Epithelial cell of prostate (primary cell): ENCODE results near the gene DCAF11.
"Not testable (repeated sequence)": the region's sequence is repeated elsewhere in the genome, so short reads cannot be mapped to it uniquely, and the experiment has no call there.

Experiments
- DNase-seq: peaks from one replicate; pipeline ENCODE4 v3.0.0-alpha.2; 2011; ENCODE audit warnings: low read depth, low spot score
- H3K27ac ChIP-seq: fragments of 450-650 bp; 2 replicates; pipeline ENCODE4 v1.5.1; 2017; ENCODE audit warnings: mild to moderate bottlenecking

DCAF11 gene

GRCh38 chr14:24094841-24095270, 19.7 kb upstream of the DCAF11 start:
- DNase-seq, result no peak

DNA sequence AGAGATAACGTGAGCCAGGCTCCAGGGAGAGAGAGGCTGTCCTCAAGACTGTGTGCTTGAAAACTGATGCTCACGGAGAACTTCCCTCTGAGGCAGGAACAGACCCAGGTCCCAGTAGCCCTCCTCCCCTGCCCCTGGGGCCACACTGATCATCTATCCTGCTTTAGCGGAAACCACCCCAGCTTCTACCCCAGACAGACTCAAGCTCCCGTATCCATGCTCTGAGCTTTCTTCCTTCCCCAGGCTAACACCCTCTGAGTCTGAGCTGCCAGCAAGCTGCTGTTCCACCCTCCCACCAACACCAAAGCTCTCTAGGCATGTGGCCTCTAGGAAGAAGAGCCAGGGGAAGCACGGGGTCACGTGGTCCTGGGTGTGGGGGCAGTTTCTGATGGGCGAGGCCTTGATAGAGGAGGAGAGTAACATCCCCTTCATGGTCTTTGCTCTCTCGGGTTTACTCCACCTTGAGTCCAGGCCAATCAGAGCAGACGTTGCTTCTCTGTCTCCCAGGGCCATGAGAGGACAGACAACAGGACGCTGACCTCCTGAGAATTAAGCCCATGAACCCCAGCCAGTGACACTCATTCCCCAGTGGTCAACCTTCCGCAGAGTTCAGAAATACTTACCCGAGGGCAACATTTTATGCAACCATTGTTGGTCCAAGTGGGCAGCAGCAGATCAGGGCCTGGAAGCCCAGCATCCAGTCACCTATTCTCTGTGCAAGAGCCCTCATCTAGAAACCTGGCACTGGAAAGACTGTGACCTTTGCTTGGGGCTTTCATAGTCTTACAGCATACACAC, 19.1 kb upstream of the DCAF11 start:
- no peak for DNase-seq
- H3K27ac ChIP-seq, result peak overlapping the region; percentile 82

More at GRCh38 chr14:24094841-24095270, 19.7 kb upstream of the DCAF11 start:
- peak overlapping the region; percentile 82 for H3K27ac ChIP-seq

DNA sequence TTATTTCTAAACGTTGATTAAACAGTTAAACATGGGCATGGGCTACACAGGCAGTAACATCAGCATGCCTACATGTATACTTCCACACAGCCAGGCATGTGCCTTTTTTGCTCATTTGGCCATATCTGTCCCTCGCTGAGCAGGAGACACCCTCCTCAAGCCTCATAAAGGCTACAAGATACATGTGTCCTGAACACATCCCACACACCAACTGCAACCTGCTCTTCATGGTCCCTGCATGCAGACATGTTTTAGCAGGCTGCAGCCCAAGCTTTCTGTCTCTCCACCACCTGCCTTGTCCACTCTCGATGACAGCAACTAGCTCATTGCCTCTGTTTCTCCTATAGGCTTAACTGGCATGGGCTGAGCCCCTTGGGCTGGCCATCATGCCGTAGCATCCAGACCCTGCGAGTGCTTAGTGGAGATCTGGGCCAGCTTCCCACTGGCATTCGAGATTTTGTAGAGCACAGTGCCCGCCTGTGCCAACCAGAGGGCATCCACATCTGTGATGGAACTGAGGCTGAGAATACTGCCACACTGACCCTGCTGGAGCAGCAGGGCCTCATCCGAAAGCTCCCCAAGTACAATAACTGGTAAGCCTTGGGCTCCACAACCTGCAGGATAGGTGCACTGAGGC, 17.9 kb upstream of the DCAF11 start:
- no peak overlapping the region for H3K27ac ChIP-seq
- DNase-seq, result no peak

DNA sequence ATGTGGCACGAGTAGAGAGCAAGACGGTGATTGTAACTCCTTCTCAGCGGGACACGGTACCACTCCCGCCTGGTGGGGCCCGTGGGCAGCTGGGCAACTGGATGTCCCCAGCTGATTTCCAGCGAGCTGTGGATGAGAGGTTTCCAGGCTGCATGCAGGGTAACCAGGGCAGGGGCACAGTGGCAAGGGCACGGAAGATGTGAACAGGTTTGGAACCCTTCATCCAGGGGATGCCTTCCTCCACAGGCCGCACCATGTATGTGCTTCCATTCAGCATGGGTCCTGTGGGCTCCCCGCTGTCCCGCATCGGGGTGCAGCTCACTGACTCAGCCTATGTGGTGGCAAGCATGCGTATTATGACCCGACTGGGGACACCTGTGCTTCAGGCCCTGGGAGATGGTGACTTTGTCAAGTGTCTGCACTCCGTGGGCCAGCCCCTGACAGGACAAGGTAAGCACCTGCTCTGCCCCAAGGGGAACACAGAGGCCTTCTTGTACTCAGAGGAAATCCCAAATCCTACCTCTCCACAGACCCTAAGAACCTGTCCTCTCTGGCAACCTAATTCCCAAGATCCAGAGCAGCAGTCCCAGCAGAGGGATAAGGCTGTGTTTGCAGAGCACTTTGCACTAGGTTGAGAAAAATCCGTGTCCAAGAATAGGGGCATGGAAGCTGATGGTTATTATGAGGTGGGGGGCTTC, 16.2 kb upstream of the DCAF11 start:
- no peak overlapping the region for H3K27ac ChIP-seq
- DNase-seq, result no peak

GRCh38 chr14:24098927-24099813, 15.4 kb upstream of the DCAF11 start:
- DNase-seq, result no peak
- H3K27ac ChIP-seq, result no peak overlapping the region

DNA sequence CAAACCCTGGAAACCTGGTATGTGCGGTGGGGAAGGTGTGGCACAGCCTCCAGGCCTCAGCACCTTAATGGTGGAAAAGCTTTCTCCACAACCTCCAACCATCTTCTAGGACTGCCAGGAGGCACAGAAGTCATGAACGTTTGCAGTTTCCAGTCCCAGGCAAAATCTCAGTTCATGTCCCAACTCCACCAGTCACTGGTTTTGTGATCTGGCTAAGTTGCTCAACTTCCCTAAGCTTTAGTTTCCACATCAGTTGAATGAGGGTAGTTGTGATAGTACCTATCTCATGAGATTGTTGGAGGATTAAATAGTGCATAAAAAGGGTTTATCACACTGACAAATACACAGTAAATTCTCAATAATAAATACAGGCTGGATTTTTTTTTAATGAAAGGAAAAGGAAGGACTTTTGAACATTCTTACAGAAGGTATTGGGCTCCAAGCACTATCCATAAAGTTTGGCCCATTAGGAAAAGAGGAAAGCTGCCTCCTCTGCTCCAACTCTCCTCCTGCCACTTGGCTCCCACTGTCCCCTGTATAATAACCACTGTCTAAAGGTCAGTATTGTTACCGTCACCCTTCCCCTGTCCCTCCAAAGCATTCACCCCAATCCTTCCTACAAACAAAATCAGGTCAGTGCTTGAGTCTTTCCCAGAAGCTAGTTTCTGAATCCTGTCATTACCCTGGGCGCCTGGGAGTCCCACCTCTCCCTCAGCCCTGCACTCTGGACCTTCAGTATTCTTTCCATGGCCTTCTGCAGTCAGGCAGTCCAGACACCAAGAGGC, 14.2 kb upstream of the DCAF11 start:
- no peak overlapping the region for H3K27ac ChIP-seq

DNA sequence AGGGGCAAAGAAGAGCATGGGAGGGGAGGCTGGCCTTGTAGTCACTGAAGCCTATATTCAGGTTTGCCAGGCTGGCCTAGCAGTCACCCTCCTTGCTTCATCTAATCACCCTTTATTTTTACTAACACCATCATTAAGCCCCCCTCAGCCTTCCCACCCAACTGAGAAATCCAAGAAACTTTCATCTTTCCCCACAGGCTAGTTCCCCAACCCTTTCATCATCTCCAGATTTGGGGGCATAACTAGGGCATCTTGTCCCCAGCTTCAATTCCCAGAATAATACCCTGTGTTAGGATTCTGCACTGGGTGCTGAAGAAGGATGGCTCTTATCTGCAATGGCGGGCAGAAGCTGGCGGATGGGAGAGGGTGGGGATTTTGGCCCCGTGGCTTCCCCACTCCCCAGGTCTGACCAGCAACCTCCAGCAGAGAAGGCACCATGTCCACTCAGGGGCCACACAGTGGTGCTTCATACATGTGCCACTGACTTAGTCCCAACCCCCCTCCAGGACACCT, 13.5 kb upstream of the DCAF11 start:
- H3K27ac ChIP-seq, result no peak overlapping the region
- DNase-seq, result no peak

More for the DNA sequence above, 14.2 kb upstream of the DCAF11 start:
- DNase-seq, result no peak

DNA sequence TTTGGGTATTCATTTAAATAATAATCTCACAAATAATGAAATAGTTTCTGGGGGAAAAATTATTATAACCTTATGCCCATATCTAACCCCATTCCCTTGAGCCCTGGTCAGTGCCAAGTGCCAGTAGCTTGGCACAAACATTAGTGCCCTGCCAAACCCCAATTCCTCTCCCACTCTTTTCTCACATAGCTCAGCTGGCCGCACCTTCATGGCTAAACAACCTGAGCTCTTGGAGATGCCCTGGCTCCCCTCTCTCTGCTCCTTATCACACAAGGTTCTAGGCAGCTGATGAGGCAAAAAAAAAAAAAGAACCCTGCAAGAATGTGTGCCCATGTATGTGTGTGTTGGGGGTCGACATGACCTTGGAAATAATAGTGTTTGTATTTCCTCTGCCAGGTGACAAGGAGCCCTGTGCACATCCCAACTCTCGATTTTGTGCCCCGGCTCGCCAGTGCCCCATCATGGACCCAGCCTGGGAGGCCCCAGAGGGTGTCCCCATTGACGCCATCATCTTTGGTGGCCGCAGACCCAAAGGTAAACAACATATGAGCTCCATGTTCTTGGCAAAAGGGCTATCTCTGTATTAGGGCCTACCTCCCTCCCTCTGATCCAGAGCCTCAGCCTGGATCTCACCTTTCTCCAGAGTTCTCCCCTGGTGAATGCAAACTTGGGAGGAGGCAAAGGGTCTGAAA, 12.1 kb upstream of the DCAF11 start:
- no peak for DNase-seq
- H3K27ac ChIP-seq, result no peak overlapping the region

- no peak overlapping the region for H3K27ac ChIP-seq
Observed at GRCh38 chr14:24103451-24103850, 11.1 kb upstream of the DCAF11 start.

GRCh38 chr14:24105609-24106239, 8.9 kb upstream of the DCAF11 start:
- not testable (repeated sequence) for DNase-seq
- peak overlapping the region; percentile 32 for H3K27ac ChIP-seq

More at GRCh38 chr14:24103451-24103850, 11.1 kb upstream of the DCAF11 start:
- no peak for DNase-seq

GRCh38 chr14:24106672-24107271, 7.8 kb upstream of the DCAF11 start:
- no peak for DNase-seq
- H3K27ac ChIP-seq, result peak overlapping the region; percentile 32

- peak overlapping the region; percentile 21 for H3K27ac ChIP-seq
- no peak for DNase-seq
Observed at GRCh38 chr14:24108336-24108874, 6.2 kb upstream of the DCAF11 start.

DNA sequence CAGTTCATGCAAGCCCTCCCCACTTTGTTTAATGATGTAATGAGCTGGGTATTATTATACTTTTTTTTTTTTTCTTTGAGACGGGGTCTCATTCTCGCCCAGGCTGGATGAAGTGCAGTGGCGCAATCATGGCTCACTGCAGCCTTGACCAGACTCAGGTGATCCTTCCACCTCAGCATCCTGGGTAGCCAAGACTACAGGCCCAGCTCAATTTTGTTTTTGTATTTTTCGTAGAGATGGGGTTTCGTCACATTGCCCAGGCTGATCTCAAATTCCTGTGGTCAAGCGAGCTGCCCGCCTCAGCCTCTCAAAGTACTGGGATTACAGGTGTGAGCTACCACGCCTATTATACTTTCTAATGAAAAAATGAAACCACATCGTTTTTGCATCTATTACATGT, 4.5 kb upstream of the DCAF11 start:
- DNase-seq, result no peak
- peak overlapping the region; percentile 21 for H3K27ac ChIP-seq

DNA sequence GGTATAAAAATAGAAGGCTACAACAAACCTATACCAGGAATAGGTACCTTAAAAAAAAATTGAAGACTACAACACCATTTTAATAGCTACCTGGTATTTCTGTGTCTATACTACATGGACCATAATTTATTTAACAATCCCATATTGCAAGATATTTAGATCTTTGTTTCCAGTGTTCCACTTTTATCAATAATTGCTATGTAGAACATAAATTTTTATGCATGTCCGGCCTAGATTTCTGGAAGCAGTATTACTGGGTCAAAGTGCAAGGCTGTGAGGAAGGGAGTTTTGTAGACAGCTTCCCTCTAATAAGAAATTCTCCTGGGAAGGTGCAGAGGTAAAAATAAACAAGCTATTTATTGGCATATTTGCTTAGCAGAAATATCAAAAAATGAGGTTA, 4.1 kb upstream of the DCAF11 start:
- DNase-seq, result no peak
- H3K27ac ChIP-seq, result peak overlapping the region; percentile 21

GRCh38 chr14:24113379-24113800, 1.2 kb upstream of the DCAF11 start:
- no peak for DNase-seq
- peak overlapping the region; percentile 97 for H3K27ac ChIP-seq

- peak overlapping the region; percentile 97 for H3K27ac ChIP-seq
- DNase-seq, result peak; percentile 58
Observed at GRCh38 chr14:24113801-24114531, 611 bp upstream of the DCAF11 start.
